Measurements from ENCODE around the gene PSMC3. TPM values are rescaled to one million over a fixed set of nuclear protein-coding genes. Genes with fewer than 3 reads are reported as not detected.

Gene PSMC3
- total RNA-seq, 2 donors from 2014 or later = 104 to 129 TPM

GRCh38 chr11:47384498-47384897, 41.7 kb downstream of the PSMC3 start:
- peak; percentile 3 for DNase-seq (ENCODE audit: low spot score)
- intact Hi-C loops (cut with DNase I) = no loop called here

DNA sequence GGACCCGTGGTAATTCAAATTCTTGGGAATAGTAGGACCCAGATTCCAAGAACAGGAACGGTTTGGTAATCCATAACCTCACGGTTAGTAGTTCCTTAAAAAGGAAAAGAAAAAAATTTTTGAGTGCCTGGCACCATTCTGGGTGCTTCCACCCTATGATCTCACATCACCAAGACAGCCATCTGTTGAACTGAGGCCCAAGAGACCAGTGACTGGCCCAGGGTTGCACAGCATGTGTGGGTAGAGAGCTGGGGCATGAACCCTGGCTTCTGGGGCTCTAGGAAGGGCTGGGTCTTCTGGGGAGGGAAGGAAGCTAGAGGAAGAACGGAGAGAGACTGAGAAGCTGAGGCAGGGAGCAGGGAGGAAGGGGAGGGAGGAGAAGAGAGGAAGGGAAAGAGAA, 43.2 kb downstream of the PSMC3 start:
- peak; percentile 66 for DNase-seq (ENCODE audit: low spot score)
- intact Hi-C loops (cut with DNase I) = no loop called here

- DNase-seq (ENCODE audit: low spot score) = no peak
- intact Hi-C loops (cut with DNase I) = no loop called here
Observed at GRCh38 chr11:47380078-47380477, 46.2 kb downstream of the PSMC3 start.

DNA sequence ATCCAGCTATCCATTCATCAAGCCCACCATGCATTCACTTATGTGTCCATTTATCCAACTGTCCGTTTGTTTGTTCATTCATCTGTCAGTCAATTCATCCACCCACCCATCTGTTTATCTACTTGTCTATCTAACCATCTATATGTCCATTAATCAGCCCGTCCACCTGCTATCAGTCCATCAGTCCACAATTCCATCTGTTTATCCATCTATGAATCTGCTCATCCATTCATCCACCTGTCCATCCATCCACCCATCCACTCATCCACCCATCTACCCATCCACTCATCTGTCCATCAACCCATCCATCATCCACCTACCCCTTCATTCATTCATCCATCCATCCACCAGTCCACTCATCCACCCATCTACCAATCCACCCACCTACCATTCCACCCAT, 46.9 kb downstream of the PSMC3 start:
- intact Hi-C loops (cut with DNase I) = loop anchor here in 1 of 2 donors (10.0 kb wide), 1 partner anchor 75 kb away; no protein-coding TSS in a partner anchor

GRCh38 chr11:47378836-47379170, 47.4 kb downstream of the PSMC3 start:
- intact Hi-C loops (cut with DNase I) = loop anchor here in 1 of 2 donors (10.0 kb wide), 1 partner anchor 76 kb away; no protein-coding TSS in a partner anchor
- no peak for DNase-seq (ENCODE audit: low spot score)

More for the DNA sequence above, 46.9 kb downstream of the PSMC3 start:
- DNase-seq (ENCODE audit: low spot score) = peak; percentile 2

DNA sequence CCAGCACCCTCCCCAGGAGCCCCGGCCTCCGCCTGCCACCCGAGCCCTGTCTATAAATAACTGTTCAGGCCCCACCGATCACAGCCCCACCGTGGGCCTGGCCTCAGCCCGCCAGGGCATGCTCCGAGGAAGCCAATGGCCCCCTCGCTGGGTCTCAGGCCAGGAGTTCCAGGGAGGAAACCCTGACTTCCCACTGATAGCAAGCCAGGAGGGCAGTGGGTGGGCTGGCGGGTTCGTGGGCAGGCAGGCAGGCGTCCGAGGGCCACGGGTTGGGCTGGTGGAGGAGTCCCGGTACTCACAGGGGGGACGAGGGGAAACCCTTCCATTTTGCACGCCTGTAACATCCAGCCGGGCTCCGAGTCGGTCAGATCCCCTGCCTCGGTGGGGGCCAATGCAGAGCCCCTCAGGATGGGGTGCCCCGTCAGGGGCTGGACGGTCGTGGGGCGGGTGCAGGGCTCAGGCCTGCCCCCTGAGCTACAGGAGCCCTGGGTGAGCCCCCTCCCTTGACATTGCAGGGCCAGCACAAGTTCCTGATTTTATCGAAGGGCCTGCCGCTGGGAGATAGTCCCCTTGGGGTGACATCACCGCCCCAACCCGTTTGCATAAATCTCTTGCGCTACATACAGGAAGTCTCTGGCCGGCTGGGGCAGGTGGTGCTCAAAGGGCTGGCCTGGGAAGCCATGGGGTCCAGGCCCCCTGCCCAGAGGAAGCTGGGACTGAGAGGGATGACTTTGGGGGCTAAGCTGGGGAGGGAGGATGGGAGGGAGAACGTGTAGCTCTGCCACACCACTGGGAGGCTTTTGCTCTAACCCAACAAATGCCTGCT, 48.0 kb downstream of the PSMC3 start, which contains the start of gene SPI1:
Gene SPI1 (minus strand): TSS at position 538 of the 826 bp plus-strand sequence. CDS start 194 bp downstream, at position 344.
- DNase-seq (ENCODE audit: low spot score) = peak; percentile 94
- intact Hi-C loops (cut with DNase I) = loop anchor here in 1 of 2 donors (10.0 kb wide), 1 partner anchor 77 kb away; no protein-coding TSS in a partner anchor

GRCh38 chr11:47377571-47378009, 48.6 kb downstream of the PSMC3 start:
- peak; percentile 79 for DNase-seq (ENCODE audit: low spot score)
- intact Hi-C loops (cut with DNase I) = loop anchor here in 1 of 2 donors (10.0 kb wide), 1 partner anchor 77 kb away; no protein-coding TSS in a partner anchor

DNA sequence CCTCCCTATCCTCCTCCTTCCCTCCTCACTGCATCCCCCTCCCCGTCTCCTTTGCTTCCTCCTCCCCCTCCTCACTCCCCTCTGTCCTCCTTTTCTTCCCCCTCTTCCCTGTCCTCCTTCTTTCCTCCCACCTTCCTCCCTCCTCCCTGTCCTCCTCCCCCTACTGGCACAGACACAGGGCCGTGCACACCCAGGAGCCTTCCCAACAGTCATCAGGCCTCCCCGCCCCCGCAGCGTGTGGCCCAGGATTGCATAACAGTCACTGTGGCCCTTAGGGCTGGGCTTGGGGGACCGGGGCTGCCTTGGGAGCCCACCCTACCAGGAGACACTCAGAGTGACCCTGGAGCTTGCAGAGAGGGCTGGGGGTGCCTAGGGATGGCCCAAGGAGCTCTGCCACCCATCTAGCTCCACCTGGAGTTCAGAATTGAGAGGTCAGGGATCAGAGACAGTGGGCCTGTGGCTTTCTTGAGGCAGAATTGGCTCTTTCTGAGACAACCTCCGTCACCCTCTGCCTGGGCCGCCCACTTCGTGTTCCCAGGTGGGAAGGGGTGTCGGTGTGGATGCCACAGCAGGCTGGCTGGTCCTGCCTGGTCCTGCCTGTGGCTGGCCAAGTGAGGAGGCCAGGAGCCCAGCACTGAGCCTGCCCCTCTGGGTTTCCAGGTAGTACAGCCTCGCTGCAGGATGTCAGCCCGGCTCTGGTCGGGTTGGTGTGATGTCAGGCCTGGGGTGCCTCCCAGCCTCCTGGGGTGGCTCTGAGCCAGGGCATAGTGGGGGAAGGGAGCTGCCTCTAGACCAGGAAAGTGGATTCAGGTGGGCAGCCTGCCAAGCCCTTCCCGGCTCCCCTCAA, 49.5 kb downstream of the PSMC3 start:
- intact Hi-C loops (cut with DNase I) = loop anchor here in 1 of 2 donors (10.0 kb wide), 1 partner anchor 78 kb away; no protein-coding TSS in a partner anchor
- DNase-seq (ENCODE audit: low spot score) = peak; percentile 88

DNA sequence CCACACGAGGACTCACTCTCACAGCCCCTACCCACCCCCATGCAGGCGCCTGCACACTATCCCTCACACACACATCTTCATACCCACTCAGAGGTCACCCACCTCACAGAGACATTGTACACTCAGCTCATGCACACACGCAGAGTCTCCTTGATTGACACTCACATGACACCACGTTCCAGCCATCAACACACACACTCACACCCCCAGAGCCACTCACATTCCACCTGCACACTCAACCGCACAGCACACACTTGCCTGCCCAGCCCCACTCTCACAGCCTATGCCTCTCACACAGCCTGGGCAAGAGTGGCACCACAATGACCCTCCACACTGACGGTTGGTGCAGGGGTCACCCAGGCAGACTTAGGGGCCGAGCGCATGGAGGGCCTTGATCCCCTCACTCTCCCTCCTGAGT, 50.1 kb downstream of the PSMC3 start:
- peak; percentile 62 for DNase-seq (ENCODE audit: low spot score)
- intact Hi-C loops (cut with DNase I) = loop anchor here in 1 of 2 donors (10.0 kb wide), 1 partner anchor 79 kb away; no protein-coding TSS in a partner anchor

- intact Hi-C loops (cut with DNase I) = loop anchor here in 1 of 2 donors (10.0 kb wide), 1 partner anchor 79 kb away; no protein-coding TSS in a partner anchor
- peak; percentile 50 for DNase-seq (ENCODE audit: low spot score)
Observed at GRCh38 chr11:47375546-47376085, 50.6 kb downstream of the PSMC3 start.

GRCh38 chr11:47375020-47375419, 51.2 kb downstream of the PSMC3 start:
- DNase-seq (ENCODE audit: low spot score) = peak; percentile 72
- intact Hi-C loops (cut with DNase I) = loop anchor here in 1 of 2 donors (10.0 kb wide), 1 partner anchor 80 kb away; no protein-coding TSS in a partner anchor

DNA sequence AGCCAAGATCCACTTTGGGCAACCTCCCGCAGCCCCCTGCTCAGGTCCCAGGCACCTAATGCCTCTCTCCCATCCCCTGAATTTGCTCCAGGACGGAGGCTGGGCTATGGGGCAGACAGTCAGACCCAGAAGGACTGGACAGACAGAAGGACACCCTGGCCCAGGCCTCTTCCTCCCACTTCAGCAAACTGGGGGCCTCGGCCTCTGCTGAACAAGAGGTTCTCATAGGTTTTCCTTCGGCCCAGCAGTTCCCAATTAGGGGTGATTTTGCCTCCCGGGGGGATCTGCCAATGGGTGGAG, 51.6 kb downstream of the PSMC3 start:
- DNase-seq (ENCODE audit: low spot score) = no peak
- intact Hi-C loops (cut with DNase I) = loop anchor here (5.0 to 10.0 kb wide), 3 partner anchors 38 to 80 kb away; partner anchors contain the start of gene RAPSN (in 1 of the 2)

GRCh38 chr11:47373876-47374719, 52.1 kb downstream of the PSMC3 start:
- intact Hi-C loops (cut with DNase I) = loop anchor here (5.0 to 10.0 kb wide), 3 partner anchors 38 to 81 kb away; partner anchors contain the start of gene RAPSN (in 1 of the 2)

GRCh38 chr11:47372422-47372821, 53.8 kb downstream of the PSMC3 start:
- DNase-seq (ENCODE audit: low spot score) = peak; percentile 38
- intact Hi-C loops (cut with DNase I) = loop anchor here (5.0 to 10.0 kb wide), 3 partner anchors 40 to 82 kb away; partner anchors contain the start of gene RAPSN (in 1 of the 2)

More at GRCh38 chr11:47373876-47374719, 52.1 kb downstream of the PSMC3 start:
- peak; percentile 95 for DNase-seq (ENCODE audit: low spot score)

DNA sequence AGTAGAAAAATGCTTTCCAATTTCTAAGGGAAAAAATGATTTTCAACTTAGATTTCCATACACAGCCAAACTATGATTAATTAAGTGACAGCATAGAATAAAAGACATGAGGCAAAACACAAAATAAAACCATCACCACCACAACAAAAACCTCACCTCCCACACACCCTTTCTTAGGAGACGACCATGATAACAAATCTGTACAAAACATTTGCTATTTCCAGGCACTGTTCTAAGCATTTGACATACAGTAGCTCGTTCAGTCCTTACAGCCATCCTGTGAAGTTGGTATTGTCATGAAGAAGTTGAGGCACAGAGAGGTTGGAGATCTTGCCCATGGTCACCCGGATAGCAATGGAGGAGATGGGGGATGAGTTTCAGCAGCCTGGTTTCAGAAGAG, 56.6 kb downstream of the PSMC3 start:
- intact Hi-C loops (cut with DNase I) = loop anchor here (5.0 to 10.0 kb wide), 3 partner anchors 43 to 85 kb away; partner anchors contain the start of gene RAPSN (in 1 of the 2)
- DNase-seq (ENCODE audit: low spot score) = peak; percentile 1
